SK-N-SH (cell line): ENCODE measurements around the gene CXCL1. TPM values are rescaled to one million over a fixed set of nuclear protein-coding genes. Genes with fewer than 3 reads are reported as not detected.

ENCODE experiments used
- CTCF ChIA-PET: fragments of 300-600, 350-600 bp; formaldehyde crosslinking; extraction: SDS; loops from one replicate; lab custom pipeline; 2021; lab: Yijun Ruan, JAX
- POLR2A ChIA-PET: fragments of 350-600 bp; sonication (Branson Sonifier 250); formaldehyde crosslinking; extraction: SDS; loops from one replicate; lab custom pipeline; 2020; ENCODE audit warnings: antibody characterized with exemption, inconsistent platforms; lab: Yijun Ruan, JAX
- DNase-seq: peaks from one replicate; pipeline ENCODE4 v3.0.0; 2012
- H2AFZ ChIP-seq: fragments of 200-600 bp; sonication (generic); 2 replicates; pipeline ENCODE4 v1.8.1; 2016; ENCODE audit warnings: antibody characterized with exemption, mild to moderate bottlenecking, low read depth
- H3F3A ChIP-seq: fragments of 200-600 bp; sonication (generic); replicated peaks from 2 replicates; pipeline ENCODE3; 2016; ENCODE audit warnings: antibody characterized with exemption, mild to moderate bottlenecking; ENCODE audit not compliant: insufficient read depth
- H3K27ac ChIP-seq, 2 experiments: fragments of 200-500 bp in 1 of 2; fragments of 200-600 bp in 1 of 2; sonication (Bioruptor generic) in 1 of 2; sonication (generic), shearing (Covaris generic) in 1 of 2; 2 replicates each; pipeline versions ENCODE4 v1.5.1 to v1.6.1; 2014 to 2016; ENCODE audit warnings: low read depth in 2 of 2, inconsistent platforms in 1 of 2, low read length in 1 of 2, mild to moderate bottlenecking in 1 of 2, mixed read lengths in 1 of 2
- H3K27me3 ChIP-seq: fragments of 200-600 bp; sonication (generic), shearing (Covaris generic); 2 replicates; pipeline ENCODE4 v1.6.1; 2016; ENCODE audit warnings: mixed run types; ENCODE audit not compliant: insufficient read depth
- H3K36me3 ChIP-seq, 2 experiments: fragments of 200-500 bp in 1 of 2; fragments of 200-600 bp in 1 of 2; sonication (Bioruptor generic) in 1 of 2; sonication (generic) in 1 of 2; replicated peaks in 1 of 2; 2 replicates each; pipeline versions ENCODE3 to v1.5.1; 2014 to 2016; ENCODE audit warnings: low read length in 1 of 2, mild to moderate bottlenecking in 1 of 2; ENCODE audit not compliant: insufficient read depth in 2 of 2, control insufficient read depth in 1 of 2
- H3K4me1 ChIP-seq, 2 experiments: fragments of 200-500 bp in 1 of 2; fragments of 200-600 bp in 1 of 2; sonication (Bioruptor generic) in 1 of 2; sonication (generic), shearing (Covaris generic) in 1 of 2; 2 replicates each; pipeline versions ENCODE4 v1.5.1 to v1.6.1; 2014 to 2016; ENCODE audit warnings: low read depth in 1 of 2, low read length in 1 of 2, mixed run types in 1 of 2; ENCODE audit not compliant: insufficient read depth in 2 of 2, control insufficient read depth in 1 of 2
- H3K4me2 ChIP-seq: fragments of 200-600 bp; sonication (generic), shearing (Covaris generic); 2 replicates; pipeline ENCODE4 v1.6.1; 2017; ENCODE audit warnings: mixed run types
- H3K4me3 ChIP-seq, 2 experiments: fragments of 200-500 bp in 1 of 2; fragments of 200-600 bp in 1 of 2; sonication (Bioruptor generic) in 1 of 2; sonication (generic), shearing (Covaris generic) in 1 of 2; 2 replicates each; pipeline versions ENCODE4 v1.5.1 to v1.8.1; 2014 to 2016; ENCODE audit warnings: low read depth in 2 of 2, inconsistent platforms in 1 of 2, low read length in 1 of 2, mild to moderate bottlenecking in 1 of 2, mixed read lengths in 1 of 2, moderate library complexity in 1 of 2
- H3K79me2 ChIP-seq: fragments of 200-600 bp; sonication (generic); 2 replicates; pipeline ENCODE4 v1.8.1; 2017; ENCODE audit warnings: mild to moderate bottlenecking; ENCODE audit not compliant: insufficient read depth
- H3K9ac ChIP-seq: fragments of 200-600 bp; sonication (generic); 2 replicates; pipeline ENCODE4 v1.6.1; 2017; ENCODE audit warnings: mixed run types
- H3K9me2 ChIP-seq: fragments of 200-600 bp; sonication (generic); 2 replicates; pipeline ENCODE4 v1.6.1; 2017; ENCODE audit warnings: mixed run types
- H3K9me3 ChIP-seq: fragments of 200-600 bp; sonication (generic); 2 replicates; pipeline ENCODE4 v1.6.1; 2017; ENCODE audit warnings: mixed run types, mild to moderate bottlenecking, moderate library complexity
- H4K20me1 ChIP-seq: fragments of 200-600 bp; sonication (generic); 2 replicates; pipeline ENCODE4 v1.6.1; 2017; ENCODE audit warnings: mild to moderate bottlenecking, mixed run types; ENCODE audit not compliant: insufficient read depth
- FOSL2 ChIP-seq: IDR thresholded peaks from 2 replicates; pipeline ENCODE4 v1.4.0; 2012; ENCODE audit warnings: low read depth, mild to moderate bottlenecking, moderate library complexity, borderline replicate concordance
- FOXJ3 ChIP-seq: sonication (generic); formaldehyde crosslinking; IDR thresholded peaks from 2 replicates; pipeline ENCODE4 v1.5.1; 2020; ENCODE audit warnings: mild to moderate bottlenecking, missing genetic modification reagents
- FOXM1 ChIP-seq: IDR thresholded peaks from 2 replicates; pipeline ENCODE4 v1.4.0; 2012; ENCODE audit warnings: low read depth, mild to moderate bottlenecking
- GABPA ChIP-seq: IDR thresholded peaks from 2 replicates; pipeline ENCODE4 v1.4.0; 2012; ENCODE audit warnings: low read depth, mild to moderate bottlenecking
- IRF3 ChIP-seq: fragments of 150-350 bp; IDR thresholded peaks from 2 replicates; pipeline ENCODE4 v1.6.1; 2016; ENCODE audit warnings: mild to moderate bottlenecking, low read depth, low read length
- MAX ChIP-seq: IDR thresholded peaks from 2 replicates; pipeline ENCODE4 v1.4.0; 2012; ENCODE audit warnings: low read depth
- MXI1 ChIP-seq: IDR thresholded peaks from 2 replicates; pipeline ENCODE4 v1.6.1; 2012; ENCODE audit warnings: mild to moderate bottlenecking, low read depth, low read length, improper control_type of control experiment
- NFIC ChIP-seq: IDR thresholded peaks from 2 replicates; pipeline ENCODE4 v1.4.0; 2012; ENCODE audit warnings: borderline replicate concordance
- NRF1 ChIP-seq: IDR thresholded peaks from 2 replicates; pipeline ENCODE4 v1.6.1; 2012; ENCODE audit warnings: low read depth, mild to moderate bottlenecking, low read length
- PBX3 ChIP-seq: IDR thresholded peaks from 2 replicates; pipeline ENCODE4; 2012
- RCOR1 ChIP-seq: fragments of 150-350 bp; IDR thresholded peaks from 2 replicates; pipeline ENCODE4 v1.6.1; 2017; ENCODE audit warnings: antibody characterized with exemption, low read length
- REST ChIP-seq: IDR thresholded peaks from 2 replicates; pipeline ENCODE4 v1.6.1; 2012; ENCODE audit warnings: mild to moderate bottlenecking, low read depth, low read length, moderate library complexity
- RXRA ChIP-seq: IDR thresholded peaks from 2 replicates; pipeline ENCODE4 v1.4.0; 2012; ENCODE audit warnings: low read depth, mild to moderate bottlenecking, borderline replicate concordance
- SMC3 ChIP-seq: IDR thresholded peaks from 2 replicates; pipeline ENCODE4 v1.6.1; 2012; ENCODE audit warnings: low read depth, low read length, improper control_type of control experiment
- USF2 ChIP-seq: fragments of 150-350 bp; IDR thresholded peaks from 2 replicates; pipeline ENCODE4 v1.6.1; 2017; ENCODE audit warnings: antibody characterized with exemption, low read length, low read depth, borderline replicate concordance
- YY1 ChIP-seq: IDR thresholded peaks from 2 replicates; pipeline ENCODE4 v1.4.0; 2012; ENCODE audit warnings: low read depth, mild to moderate bottlenecking
- WGBS: methylation state at CpG from one replicate; pipeline ENCODE4 v1.1.6; 2017; ENCODE audit warnings: low lambda C conversion rate; 5-methylcytosine and 5-hydroxymethylcytosine counted together
- polyA plus RNA-seq, 3 experiments: library from polyadenylated mRNA; depleted of rRNA; stranded (reverse); fragments of >200 nt; gene quantifications; 2 replicates each; pipeline ENCODE4 v1.2.3, GENCODE V29; 2012

CXCL1 gene
- polyA plus RNA-seq, 1 of the 3 experiments (the other 2 are of a cell fraction), result 0.12 TPM

GRCh38 chr4:73828956-73829355, 40.2 kb upstream of the CXCL1 start:
- Histone ChIP-seq H3K4me1 (no peaks in the 10 kb centered on the region), H3K4me3 (no peak overlapping the region), H3K9ac (no peak overlapping the region), H3F3A (no peaks in the 10 kb centered on the region), H3K27me3 (no peaks in the 10 kb centered on the region), H3K9me2 (no peaks in the 10 kb centered on the region), H3K79me2 (no peaks in the 10 kb centered on the region), H3K36me3 (no peaks in the 10 kb centered on the region), H2AFZ (no peak overlapping the region), H3K9me3 (no peaks in the 10 kb centered on the region), H3K27ac (no peak overlapping the region), H4K20me1 (no peaks in the 10 kb centered on the region), H3K4me2 (no peak overlapping the region)
- DNase-seq, result no peak
- POLR2A ChIA-PET, result no interaction called here
- TF ChIP-seq GABPA (no peak), USF2 (no peak), MAX (no peak), SMC3 (no peak), FOXJ3 (CRISPR knock-in tag) (no peak), YY1 (no peak), REST (no peak), IRF3 (no peak), PBX3 (no peak), FOXM1 (no peak), NFIC (no peak), FOSL2 (no peak), MXI1 (no peak), RCOR1 (no peak), RXRA (no peak), NRF1 (no peak)
- 4% methylated on average over 3 of the region's 3 CpGs for WGBS
- CTCF ChIA-PET, result no interaction called here
